Measurements from ENCODE around the gene TTC21B. TPM values are rescaled to one million over a fixed set of nuclear protein-coding genes. Genes with fewer than 3 reads are reported as not detected.
A peak's percentile ranks its signal among the peaks of the same experiment; 100 is the strongest.

The TTC21B gene
- total RNA-seq, 1 donor from 2014 or later, result 18.2 TPM

GRCh38 chr2:165927353-165927752 is 26.2 kb downstream of the TTC21B start:
- no peak for DNase-seq (ENCODE audit: low read depth, low spot score)

GRCh38 chr2:165924946-165925345 is 28.6 kb downstream of the TTC21B start:
- DNase-seq (ENCODE audit: low read depth, low spot score), result no peak

GRCh38 chr2:165920748-165921147 is 32.8 kb downstream of the TTC21B start:
- DNase-seq (ENCODE audit: low read depth, low spot score), result no peak

- no peak for DNase-seq (ENCODE audit: low read depth, low spot score)
Measured at GRCh38 chr2:165913636-165914035, 39.9 kb downstream of the TTC21B start.

GRCh38 chr2:165911981-165912380 is 41.6 kb downstream of the TTC21B start:
- no peak for DNase-seq (ENCODE audit: low read depth, low spot score)

GRCh38 chr2:165911231-165911630 is 42.3 kb downstream of the TTC21B start:
- no peak for DNase-seq (ENCODE audit: low read depth, low spot score)

- DNase-seq (ENCODE audit: low read depth, low spot score), result peak; percentile 27
Measured at GRCh38 chr2:165909466-165909865, 44.1 kb downstream of the TTC21B start.

GRCh38 chr2:165905854-165906253 is 47.7 kb downstream of the TTC21B start:
- DNase-seq (ENCODE audit: low read depth, low spot score), result no peak

GRCh38 chr2:165905269-165905668 is 48.3 kb downstream of the TTC21B start:
- no peak for DNase-seq (ENCODE audit: low read depth, low spot score)

- no peak for DNase-seq (ENCODE audit: low read depth, low spot score)
Measured at GRCh38 chr2:165904432-165904831, 49.1 kb downstream of the TTC21B start.

- no peak for DNase-seq (ENCODE audit: low read depth, low spot score)
Measured at GRCh38 chr2:165903406-165903805, 50.2 kb downstream of the TTC21B start.

GRCh38 chr2:165902934-165903333 is 50.6 kb downstream of the TTC21B start:
- DNase-seq (ENCODE audit: low read depth, low spot score), result no peak

- DNase-seq (ENCODE audit: low read depth, low spot score), result no peak
Measured at GRCh38 chr2:165901620-165902298, 51.8 kb downstream of the TTC21B start.

- no peak for DNase-seq (ENCODE audit: low read depth, low spot score)
Measured at GRCh38 chr2:165899311-165899710, 54.3 kb downstream of the TTC21B start.

- DNase-seq (ENCODE audit: low read depth, low spot score), result no peak
Measured at GRCh38 chr2:165898381-165898780, 55.2 kb downstream of the TTC21B start.

- DNase-seq (ENCODE audit: low read depth, low spot score), result no peak
Measured at GRCh38 chr2:165897726-165898125, 55.9 kb downstream of the TTC21B start.

- no peak for DNase-seq (ENCODE audit: low read depth, low spot score)
Measured at GRCh38 chr2:165897074-165897473, 56.5 kb downstream of the TTC21B start.

- DNase-seq (ENCODE audit: low read depth, low spot score), result no peak
Measured at GRCh38 chr2:165895974-165896373, 57.6 kb downstream of the TTC21B start.

GRCh38 chr2:165893556-165893955 is 60.0 kb downstream of the TTC21B start:
- no peak for DNase-seq (ENCODE audit: low read depth, low spot score)

GRCh38 chr2:165892526-165892925 is 61.0 kb downstream of the TTC21B start:
- DNase-seq (ENCODE audit: low read depth, low spot score), result no peak

GRCh38 chr2:165891943-165892342 is 61.6 kb downstream of the TTC21B start:
- no peak for DNase-seq (ENCODE audit: low read depth, low spot score)

- DNase-seq (ENCODE audit: low read depth, low spot score), result no peak
Measured at GRCh38 chr2:165891345-165891744, 62.2 kb downstream of the TTC21B start.

GRCh38 chr2:165889798-165890197 is 63.8 kb downstream of the TTC21B start:
- DNase-seq (ENCODE audit: low read depth, low spot score), result no peak

- no peak for DNase-seq (ENCODE audit: low read depth, low spot score)
Measured at GRCh38 chr2:165889158-165889557, 64.4 kb downstream of the TTC21B start.

Measured in pulmonary artery endothelial cell (primary cell).